IPS-18c (cell line): Measurements from ENCODE around the gene SLC35F6.
A peak's percentile ranks its signal among the peaks of the same experiment; 100 is the strongest.

Experiments used
- H3K4me3 ChIP-seq: 2 replicates; pipeline ENCODE4 v1.7.0; 2013; ENCODE audit warnings: low read depth, mild to moderate bottlenecking, low read length, moderate library complexity; ENCODE audit not compliant: insufficient read depth
- H3K9me3 ChIP-seq: one replicate; pipeline ENCODE4 v1.6.1; 2013; ENCODE audit warnings: mild to moderate bottlenecking, low read length, moderate library complexity; ENCODE audit not compliant: control insufficient read depth, insufficient read depth

Gene SLC35F6

GRCh38 chr2:26764078-26764887 is at the start of gene SLC35F6:
TSS of gene SLC35F6 (plus strand) at chr2:26764284. CDS start at chr2:26764350, 66 bp downstream.
- H3K9me3 ChIP-seq, result no peaks in the 10 kb centered on the region

GRCh38 chr2:26715528-26716270 is 48.4 kb upstream of the SLC35F6 start:
- Histone ChIP-seq H3K9me3 (no peaks in the 10 kb centered on the region), H3K4me3 (no peak overlapping the region)

More at GRCh38 chr2:26764078-26764887, at the start of gene SLC35F6:
- peak within 1 kb of the TSS; percentile 85 for H3K4me3 ChIP-seq

DNA sequence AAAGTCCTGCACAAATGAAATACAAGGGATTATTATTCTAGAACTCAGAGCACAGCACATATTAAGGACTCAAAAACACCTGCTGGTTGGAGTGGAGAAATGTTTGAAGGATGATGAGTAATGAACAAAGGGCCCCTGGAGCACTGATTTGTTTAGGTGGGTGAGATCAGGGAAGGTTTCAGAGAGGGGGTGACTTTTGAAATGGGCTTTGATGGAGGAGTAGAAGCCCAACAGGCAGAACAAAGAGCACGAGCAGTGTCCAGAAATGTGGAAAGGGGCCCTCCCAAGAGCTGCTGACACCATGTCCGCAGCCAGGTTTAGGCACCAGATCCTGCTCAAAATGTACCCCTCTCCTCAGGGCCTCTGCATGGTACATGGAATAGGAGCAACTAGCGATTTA is 47.7 kb upstream of the SLC35F6 start:
- H3K4me3 ChIP-seq, result no peak overlapping the region

DNA sequence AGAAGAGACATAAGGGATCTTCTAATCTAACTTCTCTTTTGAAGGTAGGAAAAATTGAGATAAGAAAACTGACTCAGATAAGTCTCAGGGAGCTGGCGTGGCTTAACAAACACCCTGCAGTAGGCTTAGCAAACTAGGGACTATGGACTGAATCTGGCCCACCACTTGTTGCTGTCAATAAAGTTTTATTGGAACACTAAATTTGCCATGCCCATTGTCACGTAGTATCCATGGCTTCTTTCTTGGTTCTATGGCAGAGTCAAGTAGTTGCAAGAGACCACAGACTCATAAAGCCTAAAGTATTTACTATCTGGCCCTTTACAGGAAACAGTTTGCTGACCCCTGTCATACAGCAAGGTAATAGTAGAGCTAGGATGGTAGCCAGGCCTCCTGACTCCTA is 47.3 kb upstream of the SLC35F6 start:
- Histone ChIP-seq H3K9me3 (no peaks in the 10 kb centered on the region), H3K4me3 (no peak overlapping the region)

More for the DNA sequence above, 47.7 kb upstream of the SLC35F6 start:
- no peaks in the 10 kb centered on the region for H3K9me3 ChIP-seq

DNA sequence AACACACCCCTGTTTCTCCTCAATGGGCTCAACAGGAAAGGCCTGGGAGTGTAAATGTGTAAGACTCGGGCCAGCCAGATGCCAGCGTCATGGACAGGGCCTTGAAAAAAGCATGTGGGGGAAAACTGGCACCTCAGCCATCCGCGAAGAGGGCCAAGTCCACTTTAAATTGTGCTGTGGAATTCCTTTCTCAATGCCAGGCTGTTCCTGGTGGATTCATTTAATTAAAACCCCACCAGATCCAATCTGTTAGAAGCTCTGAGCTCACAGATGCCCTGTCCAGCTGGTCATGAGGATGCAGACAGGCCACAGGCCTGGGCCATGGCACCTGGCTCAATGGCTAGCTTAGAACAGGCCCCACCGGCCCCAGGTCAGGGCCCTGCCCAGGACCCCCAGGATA is 46.7 kb upstream of the SLC35F6 start:
- H3K9me3 ChIP-seq, result no peaks in the 10 kb centered on the region
- H3K4me3 ChIP-seq, result no peak overlapping the region

- Histone ChIP-seq H3K9me3 (no peaks in the 10 kb centered on the region), H3K4me3 (no peak overlapping the region)
Measured at GRCh38 chr2:26718949-26719686, 45.0 kb upstream of the SLC35F6 start.

GRCh38 chr2:26720322-26721114 is 43.6 kb upstream of the SLC35F6 start:
- no peak overlapping the region for H3K4me3 ChIP-seq
- H3K9me3 ChIP-seq, result no peaks in the 10 kb centered on the region

- 0 out of 2 replicates have a peak overlapping the region, but pooled peaks have one; percentile 6 for H3K4me3 ChIP-seq
- no peaks in the 10 kb centered on the region for H3K9me3 ChIP-seq
Measured at GRCh38 chr2:26721115-26722032, 42.7 kb upstream of the SLC35F6 start.

DNA sequence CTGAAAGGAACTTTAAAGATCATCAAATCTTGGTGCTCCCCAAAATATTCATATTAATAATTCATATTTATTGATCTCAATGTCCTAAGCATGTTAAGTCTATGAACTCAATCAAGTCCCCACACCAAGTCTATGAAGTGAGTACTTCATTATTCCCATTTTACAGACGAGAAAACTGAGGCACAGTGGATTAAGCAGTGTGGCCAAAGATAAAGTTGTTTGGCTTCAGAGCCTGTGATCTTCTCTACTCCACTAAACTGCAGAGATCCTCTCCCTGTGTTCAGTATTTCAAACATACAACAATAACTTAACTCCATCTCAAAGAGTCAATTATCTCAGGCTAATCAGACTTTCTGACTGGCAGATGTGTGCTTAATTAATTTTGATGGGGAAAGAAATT is 41.8 kb upstream of the SLC35F6 start:
- Histone ChIP-seq H3K4me3 (no peak overlapping the region), H3K9me3 (no peaks in the 10 kb centered on the region)

GRCh38 chr2:26722911-26723310 is 41.2 kb upstream of the SLC35F6 start:
- H3K9me3 ChIP-seq, result no peaks in the 10 kb centered on the region
- no peak overlapping the region for H3K4me3 ChIP-seq

GRCh38 chr2:26723475-26723874 is 40.6 kb upstream of the SLC35F6 start:
- Histone ChIP-seq H3K9me3 (no peaks in the 10 kb centered on the region), H3K4me3 (no peak overlapping the region)

DNA sequence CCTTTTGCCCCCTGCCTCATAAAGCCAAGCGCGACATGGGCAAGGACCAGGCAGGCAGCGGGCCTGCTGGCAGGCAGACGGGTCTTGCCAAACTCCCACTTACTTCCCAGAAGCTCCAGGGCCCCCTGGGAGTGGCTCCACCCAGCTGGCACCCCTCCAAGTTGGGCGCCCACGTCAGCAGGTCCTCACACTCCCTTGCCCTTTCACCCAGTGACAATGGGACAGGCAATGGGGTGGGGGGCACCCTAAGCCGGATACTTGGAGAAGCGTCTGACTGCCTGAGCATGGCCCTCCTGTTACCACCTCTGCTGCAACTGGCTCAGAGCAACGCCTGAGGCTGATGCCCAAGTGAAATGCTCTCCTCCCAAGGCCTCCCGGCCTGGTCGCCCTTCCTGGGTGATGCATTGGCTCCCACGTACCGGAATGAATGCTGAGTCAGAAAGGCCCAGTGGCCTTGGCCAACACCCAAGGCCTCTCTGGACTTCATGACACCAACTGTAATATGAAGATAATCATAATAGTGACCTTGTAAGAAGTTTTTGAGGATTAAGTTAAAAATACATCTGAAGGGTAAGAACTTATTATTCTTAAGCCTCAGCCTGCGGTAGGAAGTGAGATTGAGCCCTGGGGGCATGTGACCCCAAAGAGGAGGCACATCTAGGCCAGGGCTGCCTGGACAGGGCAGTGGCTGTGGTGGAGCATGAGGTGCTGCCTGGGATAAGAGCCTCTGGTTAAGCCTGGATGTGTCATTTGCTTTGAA is 39.9 kb upstream of the SLC35F6 start:
- Histone ChIP-seq H3K9me3 (no peaks in the 10 kb centered on the region), H3K4me3 (no peak overlapping the region)

- no peaks in the 10 kb centered on the region for H3K9me3 ChIP-seq
- H3K4me3 ChIP-seq, result no peak overlapping the region
Measured at GRCh38 chr2:26724784-26725520, 39.1 kb upstream of the SLC35F6 start.

DNA sequence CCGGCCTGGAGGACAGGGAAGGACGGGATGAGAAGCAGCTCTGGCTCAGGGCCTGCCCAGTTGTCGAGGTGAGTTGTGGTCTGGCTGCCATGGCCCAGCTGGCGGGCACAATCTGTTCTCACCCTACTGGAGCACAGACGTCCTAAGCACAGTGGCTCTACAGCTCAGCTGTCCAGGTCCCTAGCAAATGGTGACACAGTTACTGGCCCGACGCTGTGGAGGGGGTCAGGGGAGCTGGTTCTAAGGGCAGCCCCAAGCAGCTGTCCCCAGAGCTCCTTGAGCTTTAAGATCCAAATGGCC is 38.6 kb upstream of the SLC35F6 start:
- H3K9me3 ChIP-seq, result no peaks in the 10 kb centered on the region
- no peak overlapping the region for H3K4me3 ChIP-seq

DNA sequence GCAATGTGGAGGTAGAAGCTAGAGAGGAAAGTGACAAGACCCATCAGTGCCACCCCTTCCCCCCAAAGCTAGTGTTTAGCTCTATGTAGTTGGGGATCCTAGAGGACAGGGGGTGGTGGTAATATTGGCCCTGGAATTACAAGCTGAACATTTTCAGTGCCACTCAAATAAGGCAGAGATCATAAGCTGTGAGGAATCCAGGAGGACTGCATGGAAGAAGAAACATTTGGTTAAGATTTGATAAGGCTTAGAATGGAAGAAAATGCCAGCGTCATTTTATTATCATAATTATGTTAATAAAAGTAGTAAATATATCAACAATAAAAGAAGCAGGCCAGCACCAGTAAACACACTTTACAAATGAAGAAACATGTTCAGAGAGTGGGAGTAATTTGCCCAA is 37.9 kb upstream of the SLC35F6 start:
- Histone ChIP-seq H3K9me3 (no peaks in the 10 kb centered on the region), H3K4me3 (no peak overlapping the region)
